Panc1 (cell line): ENCODE results near the gene EDAR.

ENCODE experiments used
- CTCF ChIP-seq: fragments of 450-650 bp; IDR thresholded peaks from 2 replicates; pipeline ENCODE4 v1.5.1; 2017; ENCODE audit warnings: mild to moderate bottlenecking
- POLR2AphosphoS5 ChIP-seq: IDR thresholded peaks from 2 replicates; pipeline ENCODE4 v1.6.1; 2012; ENCODE audit warnings: mild to moderate bottlenecking, low read depth, low read length, moderate library complexity
- REST ChIP-seq, 2 experiments: IDR thresholded peaks; 2 replicates each; pipeline ENCODE4 v1.6.1; 2011 to 2012; ENCODE audit warnings: low read depth in 2 of 2, control low read depth in 1 of 2, low read length in 1 of 2, mild to moderate bottlenecking in 1 of 2, moderate library complexity in 1 of 2; ENCODE audit not compliant: insufficient read depth in 1 of 2
- SIN3A ChIP-seq: IDR thresholded peaks from 2 replicates; pipeline ENCODE4 v1.6.1; 2012; ENCODE audit warnings: low read depth, mild to moderate bottlenecking, low read length, moderate library complexity, borderline replicate concordance; ENCODE audit not compliant: insufficient read depth
- TCF7L2 ChIP-seq: IDR thresholded peaks from 2 replicates; pipeline ENCODE4 v1.6.1; 2011; ENCODE audit warnings: mild to moderate bottlenecking, low read depth, low read length, inconsistent platforms

- no peak for TF ChIP-seq SIN3A
- TF ChIP-seq POLR2AphosphoS5: no peak
- no peak for TF ChIP-seq CTCF
- TF ChIP-seq REST (IDR thresholded peaks at IDR 0.05; ENCODE audit: insufficient read depth in 1 of 2, low read depth in 2 of 2, low read length in 1 of 2): no peak
- no peak for TF ChIP-seq TCF7L2
These were observed 92.3 kb downstream of the EDAR start for GRCh38 chr2:108896741-108897140.
